Upper lobe of right lung (tissue), 1 donor: ENCODE measurements around the gene CYP17A1. TPM values are rescaled to one million over a fixed set of nuclear protein-coding genes. Genes with fewer than 3 reads are reported as not detected.
A peak's percentile ranks its signal among the peaks of the same experiment; 100 is the strongest.

Source experiments
- ATAC-seq: fragments of 200-7000 bp; cut with Tn5 transposase; one replicate; pipeline ENCODE4 v1.9.1; 2020; ENCODE audit warnings: mild to moderate bottlenecking, moderate library complexity
- DNase-seq: peaks from one replicate; pipeline ENCODE4 v3.0.0-alpha.2; 2020
- H3K27ac ChIP-seq: fragments of 200-600 bp; one replicate; pipeline ENCODE4 v1.8.0; 2022
- H3K27me3 ChIP-seq: fragments of 200-600 bp; one replicate; pipeline ENCODE4 v1.8.0; 2022; ENCODE audit warnings: mild to moderate bottlenecking
- H3K36me3 ChIP-seq: fragments of 200-600 bp; one replicate; pipeline ENCODE4 v1.8.0; 2022
- H3K4me1 ChIP-seq: fragments of 200-600 bp; one replicate; pipeline ENCODE4 v1.8.0; 2022
- H3K4me3 ChIP-seq: fragments of 200-600 bp; one replicate; pipeline ENCODE4 v1.8.0; 2022; ENCODE audit warnings: mild to moderate bottlenecking
- H3K9me3 ChIP-seq: fragments of 200-600 bp; one replicate; pipeline ENCODE4 v1.8.0; 2022
- CTCF ChIP-seq: fragments of 200-600 bp; IDR thresholded peaks from one replicate; pipeline ENCODE4 v1.8.0; 2022; ENCODE audit warnings: antibody characterized with exemption
- intact Hi-C: fragments of 100-400 bp; cut with DNase I; formaldehyde crosslinking; loops from one replicate; pipeline ENCODE4 v1.11.0; 2022
- total RNA-seq: library from RNA; stranded (reverse); fragmentation: NEBNext Ultra II Directional; extraction: Animal tissue kit (Norgen Biotek cat#: 25700); gene quantifications from one replicate; pipeline ENCODE4 v1.2.1, GENCODE V29; 2021
- donor health status: DM: no; HTN: yes; CAD: no; lungs with severe emphysema.

The CYP17A1 gene
- total RNA-seq, 1 donor from 2014 or later, result 1.9 TPM

- Histone ChIP-seq H3K27ac (peak overlapping the region; percentile 88), H3K27me3 (no peaks in the 10 kb centered on the region), H3K36me3 (no peaks in the 10 kb centered on the region), H3K4me1 (peaks cover 76% of the 10 kb centered on the region), H3K4me3 (no peak overlapping the region), H3K9me3 (no peaks in the 10 kb centered on the region)
- ATAC-seq, result peak; percentile 13
- intact Hi-C loops, result no loop called here
- DNase-seq, result no peak
- no peak for TF ChIP-seq CTCF
These were observed 53.6 kb downstream of the CYP17A1 start for GRCh38 chr10:102783568-102783967.

- intact Hi-C loops, result no loop called here
- Histone ChIP-seq H3K4me1 (peaks cover 83% of the 10 kb centered on the region), H3K9me3 (no peaks in the 10 kb centered on the region), H3K4me3 (peak overlapping the region; percentile 6), H3K27ac (peak overlapping the region; percentile 88), H3K27me3 (no peaks in the 10 kb centered on the region), H3K36me3 (no peaks in the 10 kb centered on the region)
- TF ChIP-seq CTCF, result no peak
- DNase-seq, result peak; percentile 84
- ATAC-seq, result peak; percentile 81
These were observed 54.3 kb downstream of the CYP17A1 start for GRCh38 chr10:102782673-102783551.

- ATAC-seq (peak; percentile 9), DNase-seq (no peak)
- intact Hi-C loops, result no loop called here
- peak overlapping the region; percentile 88 for H3K27ac ChIP-seq
- no peaks in the 10 kb centered on the region for H3K36me3 ChIP-seq
- TF ChIP-seq CTCF, result no peak
- no peaks in the 10 kb centered on the region for H3K9me3 ChIP-seq
- peaks cover 86% of the 10 kb centered on the region for H3K4me1 ChIP-seq
- peak overlapping the region; percentile 6 for H3K4me3 ChIP-seq
- H3K27me3 ChIP-seq, result no peaks in the 10 kb centered on the region
These were observed 55.2 kb downstream of the CYP17A1 start for GRCh38 chr10:102781921-102782557.

GRCh38 chr10:102781090-102781920 lies 55.9 kb downstream of the CYP17A1 start:
- H3K36me3 ChIP-seq, result no peaks in the 10 kb centered on the region
- H3K9me3 ChIP-seq, result no peaks in the 10 kb centered on the region
- DNase-seq (no peak), ATAC-seq (no peak)
- no peak overlapping the region for H3K4me3 ChIP-seq
- peaks cover 86% of the 10 kb centered on the region for H3K4me1 ChIP-seq
- H3K27me3 ChIP-seq, result no peaks in the 10 kb centered on the region
- TF ChIP-seq CTCF, result no peak
- peak overlapping the region; percentile 88 for H3K27ac ChIP-seq
- intact Hi-C loops, result no loop called here

Other genes with a start within 250 kb of the CYP17A1 start
- gene TRIM8, start 192.9 kb downstream of the CYP17A1 start, total RNA-seq, result 146 TPM
- gene ARL3, start 123.0 kb downstream of the CYP17A1 start, total RNA-seq, result 7.5 TPM
- 12.0 TPM for gene SFXN2, start 122.8 kb downstream of the CYP17A1 start, total RNA-seq
- 49.0 TPM for gene WBP1L, start 93.5 kb downstream of the CYP17A1 start, total RNA-seq
- gene BORCS7, start 16.8 kb upstream of the CYP17A1 start, total RNA-seq, result 22.1 TPM
- gene AS3MT, start 32.1 kb upstream of the CYP17A1 start, total RNA-seq, result 2.5 TPM
- 12.9 TPM for gene CNNM2, start 80.9 kb upstream of the CYP17A1 start, total RNA-seq